Activated CD8-positive, alpha-beta T cell treated with anti-CD3 and anti-CD28 coated beads, Interleukin-2, amount 10 ng/mL, durations not matched to agents 7 days and 5 days (primary cell): ENCODE measurements around the gene MPO. TPM values are rescaled to one million over a fixed set of nuclear protein-coding genes. Genes with fewer than 3 reads are reported as not detected.
A peak's percentile ranks its signal among the peaks of the same experiment; 100 is the strongest.

Source experiments
- ATAC-seq: fragments of 150-1000 bp; cut with Tn5 transposase; one replicate; pipeline ENCODE4 v1.10.0; 2021; ENCODE audit warnings: moderate library complexity
- CTCF ChIA-PET: fragments of 350-600 bp; sonication (Branson Sonifier 250); formaldehyde crosslinking; loops from one replicate; lab custom pipeline; 2021; ENCODE audit warnings: antibody characterized with exemption; lab: Charles Lee
- POLR2A ChIA-PET: fragments of 350-600 bp; sonication (Branson Sonifier 250); formaldehyde crosslinking; loops from one replicate; lab custom pipeline; 2021; ENCODE audit warnings: antibody characterized with exemption; lab: Charles Lee
- DNase-seq: peaks from one replicate; pipeline ENCODE4 v3.0.0-alpha.2; 2020
- H3K27ac Mint-ChIP-seq: one replicate; pipeline ENCODE4 v1.8.0; 2021; ENCODE audit warnings: mild to moderate bottlenecking, mixed read lengths
- H3K27me3 Mint-ChIP-seq: one replicate; pipeline ENCODE4 v1.8.0; 2021; ENCODE audit warnings: low read depth, mixed read lengths
- H3K36me3 Mint-ChIP-seq: one replicate; pipeline ENCODE4 v1.8.0; 2021; ENCODE audit warnings: low read depth, mixed read lengths
- H3K4me1 Mint-ChIP-seq: one replicate; pipeline ENCODE4 v1.8.0; 2021; ENCODE audit warnings: low read depth, mixed read lengths
- H3K4me3 Mint-ChIP-seq: one replicate; pipeline ENCODE4 v1.8.0; 2021; ENCODE audit warnings: mild to moderate bottlenecking, mixed read lengths
- H3K9me3 Mint-ChIP-seq: one replicate; pipeline ENCODE4 v1.8.0; 2022; ENCODE audit warnings: mixed read lengths; ENCODE audit not compliant: insufficient read depth
- total RNA-seq, 2 experiments: library from RNA; stranded (reverse); gene quantifications; one replicate each; pipeline ENCODE4 v1.2.3, GENCODE V29; 2021

The MPO gene
- total RNA-seq, 2 experiments from 2014 or later: not detected

DNA sequence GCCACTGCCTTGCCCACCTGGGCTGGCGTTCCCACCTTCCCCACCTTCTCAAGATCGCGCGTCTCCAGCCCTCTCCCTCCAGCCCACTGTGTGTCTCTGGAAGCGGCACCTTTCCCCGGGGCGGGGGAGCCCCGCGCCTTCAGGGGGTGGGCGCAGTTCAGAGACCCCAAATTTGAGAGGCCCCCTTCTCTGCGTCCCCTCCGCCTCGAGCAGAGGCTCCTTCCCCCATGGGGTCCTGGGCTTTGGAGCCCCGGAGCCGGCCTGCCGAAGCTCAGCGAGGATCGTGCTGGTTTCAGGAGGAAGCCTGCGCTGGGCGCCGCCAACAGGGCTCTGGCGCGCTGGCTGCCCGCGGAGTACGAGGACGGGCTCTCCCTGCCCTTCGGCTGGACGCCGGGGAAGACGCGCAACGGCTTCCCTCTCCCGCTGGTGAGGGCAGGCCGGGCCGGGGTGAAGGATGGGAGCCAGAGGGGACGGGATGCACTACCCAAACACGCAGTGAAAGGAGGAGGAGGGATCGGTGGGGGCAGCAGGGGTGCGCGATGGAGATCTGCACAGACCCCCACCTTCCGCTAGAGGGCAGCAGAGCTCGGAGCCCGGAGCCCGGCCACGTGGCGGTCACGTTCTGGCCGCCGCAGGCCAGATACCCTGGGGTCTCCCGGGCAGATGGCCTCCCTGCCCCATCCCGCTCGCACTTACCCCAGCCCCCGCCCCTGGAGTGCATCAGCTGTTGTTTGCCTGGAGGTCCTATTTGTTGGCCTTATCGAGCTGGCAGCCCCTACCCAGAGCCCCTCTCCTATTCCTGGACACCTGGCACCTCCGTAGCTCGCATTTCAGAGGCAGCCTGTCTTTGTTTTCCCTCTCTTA lies 31.2 kb downstream of the MPO start:
- ATAC-seq (peak; percentile 89), DNase-seq (peak; percentile 79)
- H3K36me3 Mint-ChIP-seq: no peaks in the 10 kb centered on the region
- peaks cover 28% of the 10 kb centered on the region for H3K27me3 Mint-ChIP-seq
- H3K27ac Mint-ChIP-seq: peak overlapping the region; percentile 41
- no peaks in the 10 kb centered on the region for H3K9me3 Mint-ChIP-seq
- ChIA-PET POLR2A (interaction anchor here (1.1 to 1.8 kb wide), 3 partner anchors 31 to 95 kb away, joined by 3 to 10 read pairs (median 3); partner anchors contain the start of gene MKS1), CTCF (interaction anchor here (0.6 to 3.0 kb wide), 56 partner anchors 8 to 846 kb away, joined by 3 to 24 read pairs (median 4); partner anchors contain the start of genes HSF5, LPO, MKS1 and MPO)
- H3K4me3 Mint-ChIP-seq: peak overlapping the region; percentile 77
- H3K4me1 Mint-ChIP-seq: peaks cover 32% of the 10 kb centered on the region

DNA sequence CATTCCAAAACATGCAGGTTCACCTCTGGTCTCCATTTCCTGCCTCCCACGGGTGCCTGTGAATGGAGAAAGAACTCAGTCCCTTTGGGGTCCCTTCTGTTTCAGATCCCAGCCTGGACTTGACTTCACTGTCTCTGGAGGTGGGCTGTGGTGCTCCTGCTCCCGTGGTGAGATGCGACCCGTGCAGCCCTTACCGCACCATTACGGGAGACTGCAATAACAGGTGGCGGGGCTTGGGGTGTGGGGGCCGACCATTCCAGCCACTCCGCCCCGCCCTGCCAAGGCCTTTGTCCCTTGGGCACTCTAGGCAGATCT lies 31.8 kb downstream of the MPO start:
- Mint-ChIP-seq H3K4me1 (peaks cover 36% of the 10 kb centered on the region), H3K9me3 (no peaks in the 10 kb centered on the region), H3K36me3 (no peaks in the 10 kb centered on the region), H3K27me3 (peaks cover 31% of the 10 kb centered on the region), H3K4me3 (peak overlapping the region; percentile 77), H3K27ac (no peak overlapping the region)
- ATAC-seq (no peak), DNase-seq (no peak)
- CTCF ChIA-PET: interaction anchor here (0.6 to 3.0 kb wide), 30 partner anchors 10 to 239 kb away, joined by 3 to 24 read pairs (median 4); partner anchors contain the start of genes HSF5, LPO, MKS1 and RNF43
- POLR2A ChIA-PET: interaction anchor here (1.8 kb wide), 1 partner anchor 96 kb away, joined by 10 read pairs; no protein-coding TSS in a partner anchor

DNA sequence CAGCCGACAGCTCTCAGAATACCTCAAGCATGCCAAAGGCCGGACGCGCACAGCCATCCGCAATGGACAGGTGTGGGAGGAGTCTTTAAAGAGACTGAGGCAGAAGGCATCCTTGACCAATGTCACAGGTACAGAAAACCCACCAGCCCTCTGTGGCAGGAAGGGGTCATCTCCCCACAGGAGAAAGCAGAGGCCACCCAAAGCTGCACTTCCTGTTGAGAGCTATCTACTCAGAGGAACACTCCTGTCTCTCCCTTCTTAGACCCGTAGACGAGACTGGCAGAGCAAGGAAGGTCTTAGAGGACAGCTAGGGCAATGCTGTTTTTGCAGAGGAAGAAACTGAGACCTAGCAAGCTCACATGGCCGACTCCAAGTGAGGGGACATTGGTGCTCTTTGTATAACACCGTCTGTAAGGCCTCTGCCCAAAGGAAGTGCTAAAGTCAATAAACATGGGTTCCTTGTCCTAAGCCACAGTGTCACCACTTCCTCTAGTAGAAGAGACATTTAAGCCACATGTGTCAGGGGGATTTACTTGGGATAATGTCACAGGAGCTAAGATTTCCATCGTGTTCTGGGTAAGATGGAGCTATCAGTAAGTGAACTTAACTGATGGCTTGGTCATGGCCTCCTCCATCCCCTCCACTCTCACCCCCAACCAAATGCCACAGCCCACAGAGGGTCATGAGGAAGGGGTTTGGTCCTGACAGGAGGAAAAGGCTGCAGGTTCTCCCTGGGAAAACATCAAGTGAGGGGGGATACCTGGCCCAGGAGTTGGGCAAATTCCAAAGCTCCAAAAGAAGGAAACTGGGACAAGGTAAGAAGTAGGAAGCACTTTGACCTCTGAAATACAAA lies 33.0 kb downstream of the MPO start:
- Mint-ChIP-seq H3K27ac (peak overlapping the region; percentile 79), H3K27me3 (peaks cover 38% of the 10 kb centered on the region), H3K9me3 (no peaks in the 10 kb centered on the region), H3K36me3 (no peaks in the 10 kb centered on the region), H3K4me3 (peak overlapping the region; percentile 31), H3K4me1 (peaks cover 37% of the 10 kb centered on the region)
- DNase-seq (peak; percentile 36), ATAC-seq (peak; percentile 24)
- ChIA-PET POLR2A (interaction anchor here (0.6 to 1.4 kb wide), 6 partner anchors 85 to 444 kb away, joined by 3 to 5 read pairs (median 4); partner anchors contain the start of gene TEX14), CTCF (interaction anchor here (0.8 to 3.0 kb wide), 18 partner anchors 9 to 266 kb away, joined by 3 to 15 read pairs (median 5); partner anchors contain the start of genes HSF5, LPO, MKS1 and RNF43)

DNA sequence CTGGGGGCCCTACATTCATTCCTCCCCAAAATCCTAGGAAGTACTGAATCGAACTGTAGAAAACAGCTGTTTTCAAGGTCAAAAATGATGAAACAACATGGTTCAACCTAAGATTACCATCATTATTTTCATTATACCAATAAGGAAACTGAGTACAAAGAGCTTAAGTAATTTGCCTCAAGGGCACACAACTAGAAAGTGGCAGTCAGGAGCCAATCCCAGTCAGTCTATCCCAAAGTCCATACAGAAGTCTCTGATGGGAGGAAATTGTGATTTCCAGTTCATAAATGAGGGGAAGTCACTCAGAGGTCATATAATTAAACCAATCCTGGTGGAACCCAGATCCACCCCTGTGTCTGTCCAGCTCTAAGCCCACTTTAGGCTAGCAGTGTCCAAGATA lies 34.0 kb downstream of the MPO start:
- Mint-ChIP-seq H3K27me3 (peaks cover 36% of the 10 kb centered on the region), H3K36me3 (no peaks in the 10 kb centered on the region), H3K9me3 (no peaks in the 10 kb centered on the region), H3K27ac (no peak overlapping the region), H3K4me1 (peaks cover 37% of the 10 kb centered on the region), H3K4me3 (no peak overlapping the region)
- DNase-seq (no peak), ATAC-seq (no peak)
- ChIA-PET CTCF (interaction anchor here (1.1 to 2.2 kb wide), 8 partner anchors 9 to 241 kb away, joined by 3 to 14 read pairs (median 6); partner anchors contain the start of gene HSF5), POLR2A (interaction anchor here (0.6 kb wide), 1 partner anchor 192 kb away, joined by 3 read pairs; no protein-coding TSS in a partner anchor)

DNA sequence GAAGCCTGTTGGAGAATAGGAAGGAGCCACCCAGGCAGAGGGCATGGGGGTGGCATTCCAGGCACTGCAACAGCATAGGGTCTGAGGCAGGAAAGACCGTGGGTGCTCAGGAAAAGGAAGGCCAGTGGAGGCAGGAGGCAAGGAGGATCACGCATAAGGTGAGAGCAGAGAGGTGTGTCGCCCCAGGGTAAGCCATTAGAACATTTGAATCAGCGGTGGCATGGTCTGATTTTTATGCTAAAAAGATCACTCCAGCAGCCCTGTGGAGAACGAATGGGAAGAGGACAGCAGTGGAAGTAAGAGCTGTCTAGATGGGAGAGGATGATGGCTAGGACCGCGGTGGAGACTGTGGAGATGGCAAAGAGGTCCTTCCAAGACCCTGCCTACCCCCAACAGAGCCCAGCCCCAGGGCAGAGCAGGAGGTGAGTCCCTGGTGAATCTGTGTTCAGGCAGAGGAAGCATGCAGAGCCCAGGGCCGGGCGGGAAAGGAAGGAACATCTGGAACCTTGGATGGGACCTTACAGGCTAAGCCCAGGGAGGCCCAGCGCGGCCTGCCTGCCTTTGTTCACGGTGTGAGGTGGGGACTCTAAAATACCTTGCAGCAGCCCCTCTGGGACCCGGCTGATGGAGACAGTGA lies 34.5 kb downstream of the MPO start:
- POLR2A ChIA-PET: no interaction called here
- CTCF ChIA-PET: interaction anchor here (1.1 to 2.2 kb wide), 5 partner anchors 9 to 71 kb away, joined by 3 to 14 read pairs (median 6); no protein-coding TSS in a partner anchor
- no peak for ATAC-seq
- DNase-seq: peak; percentile 19
- Mint-ChIP-seq H3K4me3 (no peak overlapping the region), H3K4me1 (peaks cover 37% of the 10 kb centered on the region), H3K27me3 (peaks cover 36% of the 10 kb centered on the region), H3K27ac (no peak overlapping the region), H3K36me3 (no peaks in the 10 kb centered on the region), H3K9me3 (no peaks in the 10 kb centered on the region)

DNA sequence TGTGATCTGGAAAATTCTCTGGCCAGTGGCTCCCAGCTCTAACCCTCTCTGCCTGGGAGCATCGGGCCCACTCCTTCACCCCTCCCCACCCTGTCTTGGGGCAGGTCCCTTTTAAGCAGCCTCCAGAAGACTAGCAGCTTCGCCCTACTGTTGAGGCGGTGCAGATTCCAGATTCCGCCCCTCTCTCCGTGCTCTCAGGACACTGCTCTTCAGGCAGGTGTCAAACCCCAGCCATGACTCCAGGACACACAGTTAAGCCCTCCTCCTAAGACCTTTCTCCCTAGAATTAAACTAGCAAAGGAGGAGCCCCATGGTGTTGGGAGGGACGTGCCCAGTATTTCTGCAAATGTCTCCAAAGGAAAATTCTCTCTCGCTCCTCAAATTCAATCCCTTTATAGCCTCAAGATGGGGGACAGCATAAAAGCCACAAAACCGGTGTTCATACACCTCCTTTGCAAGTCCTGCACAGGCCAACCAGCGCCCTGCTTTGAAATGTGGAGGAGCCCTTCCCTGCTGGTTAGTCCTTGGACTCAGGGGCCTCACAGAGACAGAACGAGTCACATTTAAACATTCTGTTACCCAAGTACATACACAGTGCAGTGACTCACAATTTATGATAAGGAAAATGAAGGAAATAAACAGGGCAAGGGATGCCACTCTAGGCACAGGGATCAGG lies 35.2 kb downstream of the MPO start:
- no peak overlapping the region for H3K27ac Mint-ChIP-seq
- ChIA-PET CTCF (no interaction called here), POLR2A (no interaction called here)
- no peaks in the 10 kb centered on the region for H3K9me3 Mint-ChIP-seq
- DNase-seq: peak; percentile 18
- no peak for ATAC-seq
- peaks cover 37% of the 10 kb centered on the region for H3K4me1 Mint-ChIP-seq
- H3K4me3 Mint-ChIP-seq: no peak overlapping the region
- no peaks in the 10 kb centered on the region for H3K36me3 Mint-ChIP-seq
- H3K27me3 Mint-ChIP-seq: peaks cover 39% of the 10 kb centered on the region

DNA sequence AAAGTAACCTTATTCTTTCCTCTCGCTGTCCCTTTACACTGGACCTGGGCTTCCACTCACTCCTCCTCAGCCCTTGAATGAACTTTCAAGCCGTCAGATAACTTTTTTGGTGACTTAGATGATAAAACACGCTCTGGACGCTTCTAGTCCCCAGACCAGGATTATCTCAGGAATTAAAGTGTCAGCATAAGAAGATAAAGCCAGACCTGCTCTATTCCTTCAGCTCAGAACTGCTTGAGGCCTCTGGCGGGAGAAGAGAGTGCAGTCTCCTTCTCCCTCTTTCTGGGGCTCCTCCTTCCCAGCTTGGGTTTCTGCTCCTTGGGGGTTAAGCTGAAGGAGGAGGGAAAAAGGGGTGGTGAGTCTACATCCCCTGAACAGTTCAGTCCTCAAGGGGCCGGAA lies 35.8 kb downstream of the MPO start:
- no peak for ATAC-seq

DNA sequence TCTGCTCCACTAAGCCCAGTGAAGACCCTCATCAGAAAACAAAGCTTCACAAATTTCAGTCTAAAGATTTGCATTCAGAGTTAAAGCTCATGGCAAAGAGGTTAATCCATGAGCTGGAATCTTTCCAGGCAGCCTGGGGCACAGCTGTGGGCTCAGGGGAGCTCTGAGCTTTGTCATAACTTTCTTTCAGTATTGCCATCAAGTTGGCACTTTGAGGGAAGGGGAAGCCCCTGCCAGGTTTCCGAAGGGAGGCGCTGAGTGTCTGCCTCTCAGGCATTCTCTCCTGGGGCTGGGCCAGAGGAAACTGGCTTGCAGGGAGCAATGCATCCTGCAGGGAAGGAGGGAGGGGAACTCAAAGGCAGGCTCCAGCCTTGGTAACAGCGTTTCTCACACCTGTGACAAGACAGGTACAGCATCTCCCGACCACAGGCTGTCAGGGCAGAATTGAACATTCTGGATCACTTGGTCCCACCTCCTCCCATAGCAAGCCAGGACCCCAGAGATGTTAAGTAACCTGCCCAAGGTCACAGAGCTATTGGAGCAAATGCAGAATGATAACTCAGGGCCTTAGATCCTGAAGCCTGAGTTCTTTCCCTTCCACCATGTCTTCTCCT lies 38.5 kb downstream of the MPO start:
- Mint-ChIP-seq H3K9me3 (no peaks in the 10 kb centered on the region), H3K4me1 (peaks cover 8% of the 10 kb centered on the region), H3K27me3 (peaks cover 54% of the 10 kb centered on the region), H3K36me3 (no peaks in the 10 kb centered on the region), H3K27ac (no peak overlapping the region), H3K4me3 (no peak overlapping the region)
- ChIA-PET POLR2A (interaction anchor here (0.6 kb wide), 1 partner anchor 113 kb away, joined by 3 read pairs; no protein-coding TSS in a partner anchor), CTCF (interaction anchor here (1.2 to 1.4 kb wide), 2 partner anchors 8 to 22 kb away, joined by 3 to 4 read pairs; no protein-coding TSS in a partner anchor)
- ATAC-seq (no peak), DNase-seq (peak; percentile 18)

More for the DNA sequence above, 35.8 kb downstream of the MPO start:
- Mint-ChIP-seq H3K9me3 (no peaks in the 10 kb centered on the region), H3K4me1 (peaks cover 35% of the 10 kb centered on the region), H3K27me3 (peaks cover 42% of the 10 kb centered on the region), H3K27ac (no peak overlapping the region), H3K4me3 (no peak overlapping the region), H3K36me3 (no peaks in the 10 kb centered on the region)
- POLR2A ChIA-PET: interaction anchor here (0.8 kb wide), 1 partner anchor 26 kb away, joined by 3 read pairs; no protein-coding TSS in a partner anchor
- CTCF ChIA-PET: no interaction called here
- peak; percentile 6 for DNase-seq

DNA sequence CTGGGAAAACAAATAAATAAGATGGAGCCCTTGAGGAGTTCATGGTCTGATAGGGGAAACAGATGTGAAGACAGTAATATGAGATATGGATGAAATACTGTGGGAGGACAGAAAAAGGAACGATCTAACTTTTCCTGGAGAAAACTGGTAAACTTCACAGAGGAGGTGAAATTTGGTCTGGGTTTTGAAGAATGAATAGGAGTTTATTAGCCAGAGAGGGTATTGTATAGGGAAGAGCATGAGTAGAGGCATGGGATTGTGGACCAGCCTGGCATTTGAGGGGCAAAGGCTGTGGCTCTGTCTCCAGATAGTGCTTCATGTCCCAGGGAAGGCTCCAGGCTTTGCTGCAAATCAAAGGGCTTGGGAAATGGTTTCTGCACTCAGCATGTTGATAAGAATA lies 40.7 kb downstream of the MPO start:
- POLR2A ChIA-PET: no interaction called here
- Mint-ChIP-seq H3K36me3 (no peaks in the 10 kb centered on the region), H3K4me3 (no peak overlapping the region), H3K9me3 (no peaks in the 10 kb centered on the region), H3K27ac (no peak overlapping the region), H3K27me3 (peaks cover 60% of the 10 kb centered on the region), H3K4me1 (peaks cover 5% of the 10 kb centered on the region)
- DNase-seq: no peak
- CTCF ChIA-PET: no interaction called here
- ATAC-seq: no peak

DNA sequence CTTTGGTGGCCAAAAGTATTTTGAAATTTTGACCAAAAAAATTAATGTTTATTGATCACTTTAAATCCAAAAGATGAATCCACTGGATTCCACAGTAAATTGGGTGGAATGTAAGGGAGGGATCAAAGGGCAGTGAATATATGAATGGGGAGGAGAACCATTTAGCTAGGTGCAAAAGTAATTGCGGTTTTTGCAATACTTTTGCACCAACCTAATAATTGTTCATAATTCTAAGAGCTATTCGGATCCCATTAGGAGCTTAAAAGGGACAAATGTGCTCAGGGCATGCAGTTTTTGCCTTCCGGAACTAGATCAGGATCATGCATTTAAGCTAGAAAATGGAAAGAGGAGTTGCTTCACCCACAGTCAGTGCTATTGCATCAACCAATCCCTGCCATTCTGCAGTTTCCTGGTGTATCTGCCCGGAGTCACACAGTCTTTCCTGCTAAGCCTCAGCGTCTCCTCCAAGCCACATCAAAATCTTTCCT lies 42.5 kb downstream of the MPO start, which contains the start of gene LPO:
TSS of gene LPO (plus strand) at position 438 of the 488 bp plus-strand sequence. CDS start 4,396 bp downstream, outside the sequence.
- POLR2A ChIA-PET: interaction anchor here (0.9 kb wide), 1 partner anchor 9 kb away, joined by 4 read pairs; no protein-coding TSS in a partner anchor
- Mint-ChIP-seq H3K9me3 (no peaks in the 10 kb centered on the region), H3K4me3 (no peak within 1 kb of the TSS), H3K27me3 (peaks cover 59% of the 10 kb centered on the region), H3K36me3 (no peaks in the 10 kb centered on the region), H3K4me1 (no peaks in the 10 kb centered on the region), H3K27ac (no peak within 1 kb of the TSS)
- CTCF ChIA-PET: interaction anchor here (1.1 to 3.1 kb wide), 5 partner anchors 8 to 38 kb away, joined by 3 to 20 read pairs (median 4); partner anchors contain the start of gene MKS1
- ATAC-seq (no peak), DNase-seq (no peak)
